Esophagus (tissue), 2 donors: ENCODE measurements around the gene DUSP2. TPM values are rescaled to one million over a fixed set of nuclear protein-coding genes. Genes with fewer than 3 reads are reported as not detected.

Experiments
- H3K27ac ChIP-seq, 2 donors: one replicate each; pipeline ENCODE4 v1.5.1; 2013; ENCODE audit warnings: low read depth in 2 of 2, mild to moderate bottlenecking in 2 of 2, inconsistent platforms in 1 of 2, low read length in 1 of 2, moderate library complexity in 1 of 2
- H3K27me3 ChIP-seq, 2 donors: one replicate each; pipeline ENCODE4 v1.6.1; 2013; ENCODE audit warnings: low read length in 2 of 2, control low read depth in 1 of 2, mild to moderate bottlenecking in 1 of 2; ENCODE audit not compliant: insufficient read depth in 2 of 2, control insufficient read depth in 1 of 2
- H3K36me3 ChIP-seq, 2 donors: one replicate each; pipeline ENCODE4 v1.6.1; 2013; ENCODE audit warnings: low read length in 1 of 2; ENCODE audit not compliant: control insufficient read depth in 2 of 2, insufficient read depth in 2 of 2
- H3K4me1 ChIP-seq, 2 donors: one replicate each; pipeline ENCODE4 v1.6.1; 2013; ENCODE audit warnings: low read length in 1 of 2; ENCODE audit not compliant: control insufficient read depth in 2 of 2, insufficient read depth in 2 of 2
- H3K4me3 ChIP-seq, 2 donors: one replicate each; pipeline ENCODE4 v1.5.1; 2013; ENCODE audit warnings: low read length in 2 of 2, mild to moderate bottlenecking in 2 of 2, low read depth in 1 of 2, moderate library complexity in 1 of 2
- H3K9me3 ChIP-seq, 2 donors: one replicate each; pipeline ENCODE4 v1.6.1; 2013; ENCODE audit warnings: mild to moderate bottlenecking in 2 of 2, low read depth in 1 of 2, low read length in 1 of 2, moderate library complexity in 1 of 2; ENCODE audit not compliant: control insufficient read depth in 2 of 2, insufficient read depth in 1 of 2
- WGBS, 2 donors: extraction: QIAGEN DNeasy Blood & Tissue Kit; methylation state at CpG; one replicate each; pipeline ENCODE4 v1.1.7; 2013; 5-methylcytosine and 5-hydroxymethylcytosine counted together
- polyA plus RNA-seq, 2 donors: library from polyadenylated mRNA; stranded (reverse); fragments of 200-250 nt; gene quantifications; one replicate each; pipeline ENCODE4 v1.2.3, GENCODE V29; 2013
- donor health status: healthy with polysubstance abuse.
- donor health status: Bipolar disorder and iron deficiency.

DUSP2 gene
- polyA plus RNA-seq, 2 donors, result 2.8 to 3.2 TPM

GRCh38 chr2:96180002-96180401 lies 34.8 kb upstream of the DUSP2 start:
- 97 to 100% methylated on average over 1 of the region's 1 CpG for WGBS, 2 donors
- Histone ChIP-seq H3K27me3 (no peaks in the 10 kb centered on the region), H3K27ac (no peak overlapping the region)

GRCh38 chr2:96176661-96177060 lies 31.4 kb upstream of the DUSP2 start:
- no peak overlapping the region for H3K4me3 ChIP-seq
- WGBS, 2 donors, result 63 to 71% methylated on average over 4 of the region's 4 CpGs
- no peaks in the 10 kb centered on the region for H3K4me1 ChIP-seq
- H3K9me3 ChIP-seq, result no peaks in the 10 kb centered on the region
- H3K27me3 ChIP-seq, result no peaks in the 10 kb centered on the region
- H3K36me3 ChIP-seq, result no peaks in the 10 kb centered on the region
- H3K27ac ChIP-seq, result no peak overlapping the region

More at GRCh38 chr2:96180002-96180401, 34.8 kb upstream of the DUSP2 start:
- Histone ChIP-seq H3K4me3 (no peak overlapping the region), H3K4me1 (no peaks in the 10 kb centered on the region), H3K9me3 (no peaks in the 10 kb centered on the region), H3K36me3 (peaks cover 2 to 3% of the 10 kb centered on the region in 2 donors)

- H3K36me3 ChIP-seq, result no peaks in the 10 kb centered on the region
- H3K4me3 ChIP-seq, result no peak overlapping the region
- H3K9me3 ChIP-seq, result no peaks in the 10 kb centered on the region
- WGBS, 2 donors, result 83% methylated on average over 6 of the region's 6 CpGs
- no peaks in the 10 kb centered on the region for H3K27me3 ChIP-seq
- H3K27ac ChIP-seq, result no peak overlapping the region
- no peaks in the 10 kb centered on the region for H3K4me1 ChIP-seq
These were observed 30.7 kb upstream of the DUSP2 start for GRCh38 chr2:96175951-96176350.

- H3K4me3 ChIP-seq, result no peak overlapping the region
- H3K27me3 ChIP-seq, result no peaks in the 10 kb centered on the region
These were observed 29.3 kb upstream of the DUSP2 start for GRCh38 chr2:96174251-96175144.

GRCh38 chr2:96171831-96172230 lies 26.6 kb upstream of the DUSP2 start:
- H3K4me1 ChIP-seq, result no peaks in the 10 kb centered on the region

More at GRCh38 chr2:96174251-96175144, 29.3 kb upstream of the DUSP2 start:
- 51 to 52% methylated on average over 8 of the region's 8 CpGs for WGBS, 2 donors
- Histone ChIP-seq H3K9me3 (no peaks in the 10 kb centered on the region), H3K4me1 (no peaks in the 10 kb centered on the region), H3K36me3 (no peaks in the 10 kb centered on the region), H3K27ac (no peak overlapping the region)

GRCh38 chr2:96170626-96171025 lies 25.4 kb upstream of the DUSP2 start:
- Histone ChIP-seq H3K4me1 (no peaks in the 10 kb centered on the region), H3K27me3 (no peaks in the 10 kb centered on the region), H3K36me3 (no peaks in the 10 kb centered on the region), H3K27ac (no peak overlapping the region), H3K4me3 (no peak overlapping the region), H3K9me3 (no peaks in the 10 kb centered on the region)
- WGBS, 2 donors, result 94 to 96% methylated on average over 3 of the region's 3 CpGs

More at GRCh38 chr2:96171831-96172230, 26.6 kb upstream of the DUSP2 start:
- Histone ChIP-seq H3K27me3 (no peaks in the 10 kb centered on the region), H3K36me3 (no peaks in the 10 kb centered on the region), H3K9me3 (no peaks in the 10 kb centered on the region), H3K4me3 (no peak overlapping the region), H3K27ac (no peak overlapping the region)
- WGBS, 2 donors, result 90 to 95% methylated on average over 15 of the region's 15 CpGs

GRCh38 chr2:96169868-96170507 lies 24.7 kb upstream of the DUSP2 start:
- no peak overlapping the region for H3K4me3 ChIP-seq
- WGBS, 2 donors, result 90% methylated on average over 2 of the region's 2 CpGs
- H3K9me3 ChIP-seq, result no peaks in the 10 kb centered on the region
- no peaks in the 10 kb centered on the region for H3K4me1 ChIP-seq
- no peak overlapping the region for H3K27ac ChIP-seq
- H3K27me3 ChIP-seq, result no peaks in the 10 kb centered on the region
- no peaks in the 10 kb centered on the region for H3K36me3 ChIP-seq

GRCh38 chr2:96167407-96168013 lies 22.3 kb upstream of the DUSP2 start:
- H3K9me3 ChIP-seq, result no peaks in the 10 kb centered on the region
- H3K27ac ChIP-seq, result no peak overlapping the region
- H3K36me3 ChIP-seq, result no peaks in the 10 kb centered on the region
- H3K4me3 ChIP-seq, result no peak overlapping the region
- no peaks in the 10 kb centered on the region for H3K27me3 ChIP-seq
- 49 to 69% methylated on average over 6 of the region's 6 CpGs for WGBS, 2 donors
- H3K4me1 ChIP-seq, result no peaks in the 10 kb centered on the region

GRCh38 chr2:96164459-96165184 lies 19.4 kb upstream of the DUSP2 start:
- 74 to 79% methylated on average over 18 of the region's 18 CpGs for WGBS, 2 donors
- peak overlapping the region; percentile 8 to 14 for H3K27ac ChIP-seq
- no peaks in the 10 kb centered on the region for H3K9me3 ChIP-seq
- H3K36me3 ChIP-seq, result no peaks in the 10 kb centered on the region
- H3K4me1 ChIP-seq, result no peaks in the 10 kb centered on the region
- H3K4me3 ChIP-seq, result no peak overlapping the region
- no peaks in the 10 kb centered on the region for H3K27me3 ChIP-seq
